Suprapubic skin (tissue), 4 donors: ENCODE results near the gene ROBO1.

Experiments
- CTCF ChIP-seq, 2 donors: fragments of 200-600 bp in 1 of 2; fragments of 450-650 bp in 1 of 2; sonication (generic) in 1 of 2; IDR thresholded peaks; one replicate each; pipeline ENCODE4 v1.5.1; 2016 to 2019; ENCODE audit warnings: antibody characterized with exemption in 2 of 2, mild to moderate bottlenecking in 1 of 2, moderate library complexity in 1 of 2
- EP300 ChIP-seq: sonication (generic); formaldehyde crosslinking; IDR thresholded peaks from one replicate; pipeline ENCODE4 v1.6.1; 2017; ENCODE audit warnings: antibody characterized with exemption
- POLR2A ChIP-seq, 2 donors: fragments of 450-650 bp; IDR thresholded peaks; one replicate each; pipeline ENCODE4 v1.6.1; 2017; ENCODE audit warnings: antibody characterized with exemption in 2 of 2, mild to moderate bottlenecking in 2 of 2, moderate library complexity in 2 of 2
- POLR2AphosphoS5 ChIP-seq, 3 donors: sonication (generic); formaldehyde crosslinking; IDR thresholded peaks; one replicate each; pipeline ENCODE4 v1.6.1; 2017; ENCODE audit warnings: antibody characterized with exemption in 3 of 3

GRCh38 chr3:78844307-78844706 lies 923.5 kb downstream of the ROBO1 start:
- TF ChIP-seq POLR2A (IDR thresholded peaks at IDR 0.05): no peak
- no peak for TF ChIP-seq EP300
- no peak for TF ChIP-seq CTCF (IDR thresholded peaks at IDR 0.05)
- TF ChIP-seq POLR2AphosphoS5 (IDR thresholded peaks at IDR 0.05): no peak
